BLaER1 treated with 17β-estradiol and CSF1 and Interleukin-3, amounts not matched to agents 10 nM and 100 nM (cell line): ENCODE measurements around the gene REL.
"Not testable (repeated sequence)": the region's sequence is repeated elsewhere in the genome, so short reads cannot be mapped to it uniquely, and the experiment has no call there.

ENCODE experiments used
- H3K27ac ChIP-seq, 11 experiments: shearing (Covaris generic); formaldehyde crosslinking; 2 replicates each; pipeline ENCODE4 v1.8.1; 2022
- H3K27me3 ChIP-seq, 11 experiments: shearing (Covaris generic); formaldehyde crosslinking; 2 replicates each; pipeline ENCODE4 v1.8.1; 2022
- H3K36me3 ChIP-seq, 11 experiments: shearing (Covaris generic); formaldehyde crosslinking; 2 replicates each; pipeline ENCODE4 v1.8.1; 2022
- H3K4me1 ChIP-seq, 10 experiments: shearing (Covaris generic); formaldehyde crosslinking; 2 replicates each; pipeline ENCODE4 v1.8.1; 2022
- H3K4me2 ChIP-seq, 11 experiments: shearing (Covaris generic); formaldehyde crosslinking; 2 replicates each; pipeline ENCODE4 v1.8.1; 2022
- H3K4me3 ChIP-seq, 10 experiments: shearing (Covaris generic); formaldehyde crosslinking; 2 replicates each; pipeline ENCODE4 v1.8.1; 2022
- H3K9ac ChIP-seq, 11 experiments: shearing (Covaris generic); formaldehyde crosslinking; 2 replicates each; pipeline ENCODE4 v1.8.1; 2022
- H3K9me3 ChIP-seq, 11 experiments: shearing (Covaris generic); formaldehyde crosslinking; replicated peaks in 1 of 11; 2 replicates each; pipeline ENCODE4 v1.8.1; 2022
- H4K20me1 ChIP-seq, 11 experiments: shearing (Covaris generic); formaldehyde crosslinking; 2 replicates each; pipeline ENCODE4 v1.8.1; 2022
- Cebpa-rat ChIP-seq, 11 experiments: shearing (Covaris generic); IDR thresholded peaks; 2 replicates each; pipeline ENCODE4 v1.8.1; 2022

Gene REL

GRCh38 chr2:60925994-60926740 is 44.8 kb downstream of the REL start:
- Histone ChIP-seq H3K9me3 (peaks cover 0 to 7% (median 4%) of the 10 kb centered on the region in 11 experiments; a peak in 13 of 22 replicates), H3K4me1 (peaks cover 0 to 51% (median 23%) of the 10 kb centered on the region in 10 experiments; a peak in 16 of 20 replicates), H3K27ac (peak overlapping the region in 10 of 11 experiments; percentile 57 to 86 (median 74); a peak in 19 of 22 replicates), H3K36me3 (peaks cover 26 to 54% (median 32%) of the 10 kb centered on the region in 11 experiments), H3K4me3 (peak overlapping the region in 1 of 10 experiments; percentile 2; a peak in 1 of 20 replicates), H3K27me3 (no peaks in the 10 kb centered on the region), H3K4me2 (peak overlapping the region in 8 of 11 experiments; percentile 44 to 90 (median 74); a peak in 16 of 22 replicates), H3K9ac (peak overlapping the region in 7 of 11 experiments; percentile 33 to 63 (median 57); a peak in 11 of 22 replicates), H4K20me1 (peaks cover 0 to 28% (median 0%) of the 10 kb centered on the region in 11 experiments; a peak in 2 of 22 replicates)
- TF ChIP-seq Cebpa-rat (IDR thresholded peaks at IDR 0.05) = no peak

GRCh38 chr2:60926741-60927552 is 45.6 kb downstream of the REL start:
- peak overlapping the region in 9 of 11 experiments; percentile 11 to 90 (median 73); a peak in 16 of 22 replicates for H3K4me2 ChIP-seq
- peak in 5 of 11 experiments; percentile 42 to 84 (median 73); a peak in 7 of 22 replicates for TF ChIP-seq Cebpa-rat (IDR thresholded peaks at IDR 0.05)
- peaks cover 24 to 54% (median 30%) of the 10 kb centered on the region in 11 experiments for H3K36me3 ChIP-seq
- peaks cover 0 to 21% (median 0%) of the 10 kb centered on the region in 11 experiments; a peak in 2 of 22 replicates for H4K20me1 ChIP-seq
- peak overlapping the region in 8 of 11 experiments; percentile 33 to 63 (median 56); a peak in 13 of 22 replicates for H3K9ac ChIP-seq
- no peaks in the 10 kb centered on the region for H3K27me3 ChIP-seq
- H3K27ac ChIP-seq = peak overlapping the region; percentile 33 to 86 (median 73); a peak in 20 of 22 replicates
- peaks cover 3 to 10% (median 4%) of the 10 kb centered on the region in 11 experiments; a peak in 14 of 22 replicates for H3K9me3 ChIP-seq
- H3K4me1 ChIP-seq = peaks cover 0 to 55% (median 23%) of the 10 kb centered on the region in 10 experiments; a peak in 16 of 20 replicates
- H3K4me3 ChIP-seq = 0 out of 20 replicates have a peak overlapping the region, but pooled peaks of 1 of the 10 experiments have one; percentile 2

GRCh38 chr2:60932061-60932460 is 50.7 kb downstream of the REL start:
- peaks cover 5 to 45% (median 17%) of the 10 kb centered on the region in 10 experiments; a peak in 17 of 20 replicates for H3K4me1 ChIP-seq
- not testable (repeated sequence) for H3K4me2 ChIP-seq, H3K27ac ChIP-seq, H3K27me3 ChIP-seq, H3K4me3 ChIP-seq, H3K9ac ChIP-seq
- peaks cover 12 to 64% (median 24%) of the 10 kb centered on the region in 11 experiments; a peak in 21 of 22 replicates for H3K36me3 ChIP-seq
- H4K20me1 ChIP-seq = peaks cover 0 to 38% (median 0%) of the 10 kb centered on the region in 11 experiments; a peak in 3 of 22 replicates
- H3K9me3 ChIP-seq = peaks cover 3 to 13% (median 4%) of the 10 kb centered on the region in 11 experiments; a peak in 14 of 22 replicates

- Histone ChIP-seq H3K4me1 (peaks cover 0 to 45% (median 12%) of the 10 kb centered on the region in 10 experiments; a peak in 14 of 20 replicates), H3K4me2 (peak overlapping the region in 2 of 11 experiments; percentile 36 to 54; a peak in 3 of 22 replicates), H3K4me3 (no peak overlapping the region), H3K36me3 (peaks cover 7 to 65% (median 26%) of the 10 kb centered on the region in 11 experiments; a peak in 20 of 22 replicates), H3K27ac (no peak overlapping the region), H4K20me1 (peaks cover 0 to 37% (median 0%) of the 10 kb centered on the region in 11 experiments; a peak in 3 of 22 replicates), H3K27me3 (no peaks in the 10 kb centered on the region), H3K9me3 (peaks cover under 1 to 8% (median under 1%) of the 10 kb centered on the region in 11 experiments; a peak in 14 of 22 replicates), H3K9ac (no peak overlapping the region)
- TF ChIP-seq Cebpa-rat (IDR thresholded peaks at IDR 0.05) = no peak
Measured at GRCh38 chr2:60932954-60933353, 51.6 kb downstream of the REL start.

- peaks cover 0 to 7% (median 0%) of the 10 kb centered on the region in 11 experiments; a peak in 1 of 22 replicates for H3K9me3 ChIP-seq
- no peak for TF ChIP-seq Cebpa-rat (IDR thresholded peaks at IDR 0.05)
- H3K27ac ChIP-seq = peak overlapping the region in 1 of 11 experiments; percentile 22; a peak in 1 of 22 replicates
- peaks cover 0 to 47% (median 12%) of the 10 kb centered on the region in 10 experiments; a peak in 14 of 20 replicates for H3K4me1 ChIP-seq
- H3K27me3 ChIP-seq = no peaks in the 10 kb centered on the region
- H4K20me1 ChIP-seq = peaks cover 0 to 37% (median 0%) of the 10 kb centered on the region in 11 experiments; a peak in 3 of 22 replicates
- peak overlapping the region in 7 of 11 experiments; percentile 9 to 54 (median 35); a peak in 13 of 22 replicates for H3K4me2 ChIP-seq
- no peak overlapping the region for H3K4me3 ChIP-seq
- peaks cover 15 to 75% (median 30%) of the 10 kb centered on the region in 11 experiments; a peak in 20 of 22 replicates for H3K36me3 ChIP-seq
- no peak overlapping the region for H3K9ac ChIP-seq
Measured at GRCh38 chr2:60934165-60934722, 52.9 kb downstream of the REL start.

- H3K9ac ChIP-seq = no peak overlapping the region
- peaks cover 13 to 79% (median 28%) of the 10 kb centered on the region in 11 experiments; a peak in 21 of 22 replicates for H3K36me3 ChIP-seq
- no peak overlapping the region for H3K27ac ChIP-seq
- no peaks in the 10 kb centered on the region for H3K27me3 ChIP-seq
- H3K4me3 ChIP-seq = no peak overlapping the region
- H3K4me1 ChIP-seq = peaks cover 0 to 44% (median 12%) of the 10 kb centered on the region in 10 experiments; a peak in 14 of 20 replicates
- peak overlapping the region in 1 of 11 experiments; percentile 38; a peak in 2 of 22 replicates for H3K4me2 ChIP-seq
- H4K20me1 ChIP-seq = peaks cover 0 to 37% (median 0%) of the 10 kb centered on the region in 11 experiments; a peak in 3 of 22 replicates
- H3K9me3 ChIP-seq = peaks cover 0 to 5% (median 0%) of the 10 kb centered on the region in 11 experiments; a peak in 1 of 22 replicates
- no peak for TF ChIP-seq Cebpa-rat (IDR thresholded peaks at IDR 0.05)
Measured at GRCh38 chr2:60936757-60937156, 55.4 kb downstream of the REL start.

- no peak overlapping the region for H3K9ac ChIP-seq
- peaks cover 0 to 26% (median 0%) of the 10 kb centered on the region in 11 experiments; a peak in 3 of 22 replicates for H4K20me1 ChIP-seq
- H3K4me3 ChIP-seq = no peak overlapping the region
- H3K9me3 ChIP-seq = no peaks in the 10 kb centered on the region
- H3K27me3 ChIP-seq = no peaks in the 10 kb centered on the region
- H3K27ac ChIP-seq = no peak overlapping the region
- peaks cover 7 to 77% (median 26%) of the 10 kb centered on the region in 11 experiments; a peak in 17 of 22 replicates for H3K36me3 ChIP-seq
- peaks cover 0 to 31% (median 12%) of the 10 kb centered on the region in 10 experiments; a peak in 14 of 20 replicates for H3K4me1 ChIP-seq
- TF ChIP-seq Cebpa-rat (IDR thresholded peaks at IDR 0.05) = no peak
- H3K4me2 ChIP-seq = no peak overlapping the region
Measured at GRCh38 chr2:60938301-60938700, 56.9 kb downstream of the REL start.
